Stomach (tissue), 9 donors: Measurements from ENCODE around the gene DCTN2. TPM values are rescaled to one million over a fixed set of nuclear protein-coding genes. Genes with fewer than 3 reads are reported as not detected.

Experiments
- DNase-seq, 2 donors: peaks; one replicate each; pipeline versions ENCODE4 v3.0.0 to v3.0.0-alpha.2; 2013 to 2019
- H3K27ac ChIP-seq, 5 donors: fragments of 200-600 bp in 4 of 5; sonication (generic) in 4 of 5; one replicate each; pipeline ENCODE4 v1.5.1; 2013 to 2019; ENCODE audit warnings: mild to moderate bottlenecking in 1 of 5, moderate library complexity in 1 of 5
- H3K27me3 ChIP-seq, 3 donors: fragments of 200-600 bp; sonication (generic); one replicate each; pipeline ENCODE4 v1.5.1; 2017 to 2019; ENCODE audit warnings: mixed run types in 1 of 3
- H3K36me3 ChIP-seq, 4 donors: fragments of 200-600 bp; sonication (generic); 1 replicate in 3 of 4; 2 replicates in 1 of 4; pipeline ENCODE4 v1.5.1; 2016 to 2019
- H3K4me1 ChIP-seq, 4 donors: fragments of 200-600 bp; sonication (generic); one replicate each; pipeline ENCODE4 v1.5.1; 2016 to 2019
- H3K4me3 ChIP-seq, 4 donors: fragments of 200-600 bp; sonication (generic) in 3 of 4; one replicate each; pipeline ENCODE4 v1.5.1; 2016 to 2019; ENCODE audit warnings: mild to moderate bottlenecking in 1 of 4
- H3K9me3 ChIP-seq, 4 donors: fragments of 200-600 bp; sonication (generic); one replicate each; pipeline ENCODE4 v1.5.1; 2016 to 2019
- CTCF ChIP-seq, 7 experiments: fragments of 450-650 bp in 4 of 7; fragments of 200-600 bp in 3 of 7; sonication (generic) in 3 of 7; IDR thresholded peaks; one replicate each; pipeline ENCODE4 v1.5.1; 2016 to 2019; ENCODE audit warnings: antibody characterized with exemption in 7 of 7, control low read depth in 2 of 7, mild to moderate bottlenecking in 1 of 7
- EP300 ChIP-seq: sonication (generic); formaldehyde crosslinking; IDR thresholded peaks from one replicate; pipeline ENCODE4 v1.6.1; 2017; ENCODE audit warnings: antibody characterized with exemption
- POLR2A ChIP-seq, 4 donors: fragments of 450-650 bp; IDR thresholded peaks; one replicate each; pipeline ENCODE4 v1.6.1; 2016; ENCODE audit warnings: antibody characterized with exemption in 4 of 4, control low read depth in 2 of 4, mild to moderate bottlenecking in 1 of 4, moderate library complexity in 1 of 4
- POLR2AphosphoS5 ChIP-seq, 3 donors: sonication (generic); formaldehyde crosslinking; IDR thresholded peaks; one replicate each; pipeline ENCODE4 v1.6.1; 2016; ENCODE audit warnings: antibody characterized with exemption in 3 of 3
- WGBS, 5 donors: extraction: QIAGEN DNeasy Blood & Tissue Kit in 3 of 5; methylation state at CpG; one replicate each; pipeline versions ENCODE4 v1.1.5 to v1.1.7; 2013 to 2018; 5-methylcytosine and 5-hydroxymethylcytosine counted together
- intact Hi-C: fragments of 100-400 bp; cut with DNase I; formaldehyde crosslinking; loops from one replicate; pipeline ENCODE4 v1.15.1; 2023; ENCODE audit warnings: low total_unique reads
- polyA plus RNA-seq, 3 donors: library from polyadenylated mRNA; stranded (reverse); fragments of 200-250 nt; gene quantifications; one replicate each; pipeline ENCODE4 v1.2.3, GENCODE V29; 2013
- total RNA-seq, 5 donors: library from RNA; depleted of rRNA; stranded (reverse); fragments of >200 nt; gene quantifications; one replicate each; pipeline versions ENCODE4 v1.1.0 to v1.2.3, GENCODE V29; 2014 to 2016
- donor health status: healthy with polysubstance abuse.
- donor health status: Bipolar disorder and iron deficiency.
- donor health status: healthy.

DCTN2 gene
- total and polyA plus RNA-seq, 8 donors: 28.6 to 177 (median 106) TPM

- DNase-seq: no peak
- peaks cover 12 to 29% (median 23%) of the 10 kb centered on the region in 4 donors for H3K4me1 ChIP-seq
- no peak for TF ChIP-seq POLR2A (IDR thresholded peaks at IDR 0.05)
- no peak for TF ChIP-seq EP300
- no peak for TF ChIP-seq CTCF (IDR thresholded peaks at IDR 0.05)
- no peak for TF ChIP-seq POLR2AphosphoS5 (IDR thresholded peaks at IDR 0.05)
- H3K27me3 ChIP-seq: no peaks in the 10 kb centered on the region
- H3K4me3 ChIP-seq: no peak overlapping the region
- intact Hi-C loops: no loop called here
- H3K36me3 ChIP-seq: peaks cover 28 to 64% (median 64%) of the 10 kb centered on the region in 4 donors
- no peaks in the 10 kb centered on the region for H3K9me3 ChIP-seq
- WGBS, 5 donors: 87 to 90% (median 89%) methylated on average over 15 of the region's 15 CpGs
- no peak overlapping the region for H3K27ac ChIP-seq
Observed at GRCh38 chr12:57491393-57492280, 55.4 kb downstream of the DCTN2 start.

GRCh38 chr12:57490126-57490525 is 56.9 kb downstream of the DCTN2 start:
- no peaks in the 10 kb centered on the region for H3K27me3 ChIP-seq
- WGBS, 5 donors: 91 to 98% (median 97%) methylated on average over 4 of the region's 4 CpGs
- no peak overlapping the region for H3K27ac ChIP-seq
- peaks cover 12 to 29% (median 23%) of the 10 kb centered on the region in 4 donors for H3K4me1 ChIP-seq
- peaks cover 26 to 49% (median 48%) of the 10 kb centered on the region in 4 donors for H3K36me3 ChIP-seq
- no peak for DNase-seq
- H3K9me3 ChIP-seq: no peaks in the 10 kb centered on the region
- intact Hi-C loops: no loop called here
- TF ChIP-seq POLR2A (IDR thresholded peaks at IDR 0.05): no peak
- TF ChIP-seq POLR2AphosphoS5 (IDR thresholded peaks at IDR 0.05): no peak
- TF ChIP-seq CTCF (IDR thresholded peaks at IDR 0.05): no peak
- TF ChIP-seq EP300: no peak
- no peak overlapping the region for H3K4me3 ChIP-seq

- Histone ChIP-seq H3K27me3 (peaks cover 0 to 6% (median 0%) of the 10 kb centered on the region in 3 donors), H3K27ac (peak overlapping the region in 2 of 5 donors; percentile 12 to 93), H3K4me1 (peaks cover 12 to 29% (median 23%) of the 10 kb centered on the region in 4 donors), H3K36me3 (peaks cover 26 to 45% (median 43%) of the 10 kb centered on the region in 4 donors), H3K4me3 (peak overlapping the region in 2 of 4 donors; percentile 95 to 99), H3K9me3 (no peaks in the 10 kb centered on the region)
- no peak for DNase-seq
- intact Hi-C loops: no loop called here
- 83 to 89% (median 85%) methylated on average over 5 of the region's 5 CpGs for WGBS, 5 donors
- TF ChIP-seq EP300 (no peak), POLR2A (IDR thresholded peaks at IDR 0.05) (no peak), POLR2AphosphoS5 (IDR thresholded peaks at IDR 0.05) (no peak), CTCF (IDR thresholded peaks at IDR 0.05) (no peak)
Observed at GRCh38 chr12:57489157-57489641, 57.8 kb downstream of the DCTN2 start.

GRCh38 chr12:57488402-57489156 is 58.4 kb downstream of the DCTN2 start:
- Histone ChIP-seq H3K4me3 (peak overlapping the region; percentile 91 to 99 (median 95)), H3K36me3 (peaks cover 26 to 41% (median 40%) of the 10 kb centered on the region in 4 donors), H3K4me1 (peaks cover 12 to 29% (median 23%) of the 10 kb centered on the region in 4 donors), H3K9me3 (no peaks in the 10 kb centered on the region), H3K27me3 (peaks cover 0 to 7% (median 0%) of the 10 kb centered on the region in 3 donors), H3K27ac (peak overlapping the region; percentile 68 to 93 (median 88))
- TF ChIP-seq CTCF (IDR thresholded peaks at IDR 0.05): no peak
- TF ChIP-seq POLR2AphosphoS5 (IDR thresholded peaks at IDR 0.05): no peak
- TF ChIP-seq EP300: no peak
- TF ChIP-seq POLR2A (IDR thresholded peaks at IDR 0.05): no peak
- no peak for DNase-seq
- intact Hi-C loops: no loop called here
- WGBS, 5 donors: 27 to 30% (median 29%) methylated on average over 11 of the region's 11 CpGs
